Measurements from ENCODE around the gene SYNGR3. TPM values are rescaled to one million over a fixed set of nuclear protein-coding genes. Genes with fewer than 3 reads are reported as not detected.
"Not testable (repeated sequence)": the region's sequence is repeated elsewhere in the genome, so short reads cannot be mapped to it uniquely, and the experiment has no call there.

The SYNGR3 gene, protein sequence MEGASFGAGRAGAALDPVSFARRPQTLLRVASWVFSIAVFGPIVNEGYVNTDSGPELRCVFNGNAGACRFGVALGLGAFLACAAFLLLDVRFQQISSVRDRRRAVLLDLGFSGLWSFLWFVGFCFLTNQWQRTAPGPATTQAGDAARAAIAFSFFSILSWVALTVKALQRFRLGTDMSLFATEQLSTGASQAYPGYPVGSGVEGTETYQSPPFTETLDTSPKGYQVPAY
- total RNA-seq (2014; rRNA removed; shearing (Covaris generic)): 2.4 and 2.5 TPM in 2 replicates
- 1.2 and 2.2 TPM in 2 replicates for polyA plus RNA-seq (2015; cell fraction: cytosol; rRNA removed)
- polyA plus RNA-seq (2015; cell fraction: nucleus; rRNA removed): 1.4 and 1.6 TPM in 2 replicates

DNA sequence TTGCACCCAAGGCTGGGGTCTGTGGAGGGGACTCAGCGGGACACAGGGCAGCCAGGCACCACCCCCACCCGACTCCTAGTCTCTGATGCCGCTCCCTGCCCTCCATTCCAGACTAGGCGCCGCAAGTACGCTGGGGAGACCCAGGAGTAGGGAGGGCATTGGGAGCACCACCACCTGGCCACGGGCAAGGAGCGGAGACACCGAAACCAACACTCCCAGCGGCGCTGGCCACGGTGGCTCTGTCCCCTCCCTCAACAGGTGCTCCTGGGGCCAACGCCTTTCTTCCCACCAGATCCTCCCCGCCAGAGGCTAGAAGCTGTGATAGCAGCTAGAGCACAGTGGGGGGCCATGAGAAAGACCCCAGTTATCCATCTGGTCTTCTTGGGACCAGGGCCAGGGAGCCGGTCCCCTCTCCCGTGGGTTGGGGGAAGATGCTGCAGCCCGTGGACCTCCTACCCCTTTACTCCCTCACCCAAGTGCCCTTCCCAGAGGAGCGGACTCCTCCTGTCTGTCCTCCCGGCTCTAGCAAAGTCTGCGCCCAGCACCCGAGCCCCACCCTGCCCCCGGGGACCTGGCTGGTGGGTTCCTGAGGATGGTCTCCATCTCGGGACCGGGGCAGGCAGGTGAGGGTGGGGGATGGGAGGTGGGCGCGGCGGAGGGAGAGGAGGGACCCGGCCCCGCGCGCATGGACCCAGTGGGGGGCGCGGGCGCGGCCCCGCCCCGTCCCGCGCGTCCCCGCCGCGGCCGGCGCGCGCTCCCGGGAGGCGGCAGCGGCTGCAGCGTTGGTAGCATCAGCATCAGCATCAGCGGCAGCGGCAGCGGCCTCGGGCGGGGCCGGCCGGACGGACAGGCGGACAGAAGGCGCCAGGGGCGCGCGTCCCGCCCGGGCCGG lies at the start of gene SYNGR3:
Gene SYNGR3 (plus strand): TSS at position 762 of the 892 bp plus-strand sequence. CDS start 133 bp downstream, outside the sequence.
- DNase-seq (ENCODE audit: low read depth): no peak

DNA sequence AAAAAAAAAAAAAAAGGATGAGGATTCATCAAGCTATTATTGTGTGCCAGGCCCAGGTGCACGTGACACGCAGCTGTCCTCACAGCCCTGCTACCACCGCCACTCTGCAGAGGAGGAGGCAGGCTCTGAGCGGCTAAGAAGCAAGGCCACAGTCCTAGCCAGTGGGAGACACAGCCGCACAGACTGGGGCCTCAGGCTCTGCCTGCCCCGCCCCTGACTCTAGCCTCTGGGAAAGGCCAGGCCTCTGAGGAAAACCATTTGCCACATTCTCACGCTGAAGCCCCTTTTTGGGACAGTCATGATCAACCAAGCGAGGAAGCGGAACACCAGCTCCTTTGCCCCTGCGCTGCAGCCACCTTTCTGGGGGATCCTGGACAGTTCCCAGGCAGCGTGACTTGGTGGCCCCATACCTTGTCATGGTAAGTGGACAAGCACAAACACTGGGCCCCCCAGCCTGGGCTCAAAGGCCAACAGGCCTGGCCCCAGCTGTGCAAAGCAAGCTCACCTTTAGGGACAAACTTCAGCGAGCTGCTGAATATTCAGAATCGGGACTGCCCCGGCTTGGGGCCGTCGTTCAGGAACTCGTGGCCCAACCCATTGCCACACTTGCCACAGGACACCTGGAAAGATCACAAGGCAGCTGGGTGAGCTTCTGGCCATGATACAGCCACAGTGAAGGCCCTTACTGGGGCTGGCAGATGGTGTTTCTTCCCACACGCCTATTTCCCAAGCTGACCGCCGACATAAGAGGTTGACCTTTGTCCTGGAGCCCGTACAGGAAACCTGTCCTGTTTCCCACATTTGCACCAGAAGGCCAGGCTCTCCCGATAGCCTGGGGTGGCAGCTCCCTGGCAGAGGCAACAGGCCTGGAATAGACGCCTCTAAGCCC lies 49.3 kb upstream of the SYNGR3 start:
- no peak for DNase-seq (ENCODE audit: low read depth)

DNA sequence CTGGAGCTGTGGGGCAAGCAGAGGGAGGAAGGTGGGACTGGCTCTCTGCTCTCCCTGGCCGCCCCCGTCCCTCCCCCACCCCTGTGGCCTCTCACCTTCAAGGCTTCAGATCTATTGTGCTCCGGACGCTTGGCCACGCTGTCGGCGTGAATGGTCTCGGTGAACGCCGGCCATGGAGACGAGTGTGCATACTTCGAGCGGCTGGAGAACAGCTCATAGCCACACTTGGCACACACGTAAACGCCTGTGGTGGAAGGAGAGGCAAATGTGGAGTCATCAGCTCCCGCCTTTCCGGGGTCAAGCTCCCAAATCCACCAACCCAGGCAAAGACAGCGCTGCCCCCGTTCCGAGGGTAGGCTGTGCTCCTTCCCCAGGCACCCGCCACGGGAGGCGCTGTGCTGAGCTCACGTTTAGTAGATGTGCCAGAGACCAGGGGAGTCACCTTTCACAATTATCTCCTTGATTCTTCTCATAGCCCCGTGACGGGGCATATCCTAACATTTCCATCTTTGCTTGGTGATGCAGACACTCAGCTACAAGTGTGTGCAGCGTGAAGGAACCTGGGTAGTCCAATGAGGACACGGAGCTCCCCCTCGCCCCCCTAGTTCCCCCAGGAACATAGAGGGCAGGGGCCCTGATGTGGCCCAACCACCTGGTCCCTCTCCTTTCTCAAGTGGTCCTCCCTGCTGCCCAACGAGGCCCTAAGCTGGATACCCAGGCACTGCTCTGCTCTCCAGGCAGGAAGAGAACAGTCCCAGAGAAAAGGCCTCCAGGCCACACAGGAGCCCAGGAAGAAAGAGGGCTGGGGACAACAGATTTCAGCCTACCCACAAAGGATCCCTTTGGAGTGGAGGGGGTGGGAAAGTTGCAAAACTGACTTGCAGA lies 48.4 kb upstream of the SYNGR3 start:
- DNase-seq (ENCODE audit: low read depth): peak; percentile 83

DNA sequence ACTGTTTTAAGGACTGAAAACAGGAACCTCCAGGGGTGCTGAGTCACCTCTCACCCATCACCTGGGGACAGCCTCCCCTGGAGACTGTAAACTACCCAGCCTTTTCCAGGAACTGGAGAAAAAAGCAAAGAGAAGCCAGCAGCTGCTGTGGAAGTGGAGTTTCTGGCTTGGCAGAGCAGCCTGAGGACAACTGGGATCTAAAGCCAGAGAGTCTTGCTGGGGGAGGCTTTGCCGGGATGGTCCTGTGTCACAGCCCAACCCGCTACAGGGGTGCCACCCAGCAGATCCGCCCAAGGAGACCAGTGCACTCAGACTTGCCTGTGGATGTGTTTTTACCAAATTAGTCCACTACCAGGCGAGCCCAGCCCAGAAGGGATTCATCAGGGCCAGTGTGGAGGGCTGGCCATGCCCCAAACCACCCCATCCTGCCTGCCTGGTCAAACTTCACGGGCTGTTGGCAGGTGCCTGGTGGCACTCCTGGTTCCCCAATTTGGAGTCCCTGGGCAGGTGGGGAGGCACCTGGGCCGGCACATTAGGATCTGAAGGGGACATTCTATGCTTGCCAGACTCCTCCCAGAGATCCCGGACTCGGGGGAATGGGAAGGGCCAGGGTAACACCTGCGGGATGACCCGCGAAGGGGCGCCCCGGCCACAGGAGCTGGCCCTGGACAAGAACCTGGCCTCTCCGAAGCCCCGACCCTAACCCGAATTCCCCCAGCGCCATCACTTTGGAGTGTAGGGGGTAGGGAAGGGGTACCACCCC lies 47.5 kb upstream of the SYNGR3 start:
- peak; percentile 36 for DNase-seq (ENCODE audit: low read depth)

DNA sequence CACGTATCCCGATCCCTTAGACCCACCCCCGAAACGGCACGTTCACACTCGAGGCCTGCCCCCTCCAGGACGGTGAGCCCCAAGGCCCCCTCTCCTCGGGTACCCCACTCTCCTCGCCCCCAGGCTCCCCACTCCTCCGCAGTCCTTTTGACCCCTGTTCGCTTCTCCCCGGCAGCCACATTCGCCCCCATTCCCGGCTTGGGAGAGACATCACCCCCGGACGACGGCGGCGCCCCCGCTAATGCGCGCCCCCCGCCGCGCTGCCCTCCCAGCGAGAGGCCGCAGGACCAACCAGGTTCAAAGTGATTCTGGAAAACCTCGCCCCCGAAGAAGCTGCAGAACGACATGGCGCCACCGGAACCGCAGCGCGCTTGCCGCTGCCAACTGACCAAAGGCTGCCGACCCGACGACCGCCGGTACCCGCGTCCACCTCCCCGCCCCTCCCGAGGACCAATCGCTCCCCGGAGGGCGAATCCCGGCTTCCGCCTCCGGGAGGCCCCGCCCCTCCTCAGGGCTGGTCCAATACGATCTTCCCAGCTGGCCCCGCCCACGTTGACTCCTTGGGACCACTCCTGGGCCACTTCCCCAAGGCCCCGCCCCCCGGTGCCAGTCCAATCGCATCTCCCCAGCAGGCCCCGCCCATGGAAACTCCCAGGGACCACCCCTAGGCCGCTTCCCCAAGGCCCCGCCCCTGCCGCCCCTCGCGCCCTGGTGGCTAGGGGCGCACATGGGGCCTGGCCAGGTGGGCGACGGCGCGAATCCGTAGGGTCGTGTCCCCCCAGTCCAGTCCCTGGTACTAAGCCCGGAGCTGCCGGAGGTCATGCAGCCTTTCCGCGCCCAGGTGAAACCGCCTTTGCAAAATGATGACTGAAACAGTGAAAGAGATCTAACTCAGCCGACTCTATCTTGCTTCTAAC lies 46.7 kb upstream of the SYNGR3 start, which contains the start of gene MSRB1:
Gene MSRB1 (minus strand): TSS at position 390 of the 917 bp plus-strand sequence. CDS start 43 bp downstream, at position 347.
- peak; percentile 93 for DNase-seq (ENCODE audit: low read depth)

DNA sequence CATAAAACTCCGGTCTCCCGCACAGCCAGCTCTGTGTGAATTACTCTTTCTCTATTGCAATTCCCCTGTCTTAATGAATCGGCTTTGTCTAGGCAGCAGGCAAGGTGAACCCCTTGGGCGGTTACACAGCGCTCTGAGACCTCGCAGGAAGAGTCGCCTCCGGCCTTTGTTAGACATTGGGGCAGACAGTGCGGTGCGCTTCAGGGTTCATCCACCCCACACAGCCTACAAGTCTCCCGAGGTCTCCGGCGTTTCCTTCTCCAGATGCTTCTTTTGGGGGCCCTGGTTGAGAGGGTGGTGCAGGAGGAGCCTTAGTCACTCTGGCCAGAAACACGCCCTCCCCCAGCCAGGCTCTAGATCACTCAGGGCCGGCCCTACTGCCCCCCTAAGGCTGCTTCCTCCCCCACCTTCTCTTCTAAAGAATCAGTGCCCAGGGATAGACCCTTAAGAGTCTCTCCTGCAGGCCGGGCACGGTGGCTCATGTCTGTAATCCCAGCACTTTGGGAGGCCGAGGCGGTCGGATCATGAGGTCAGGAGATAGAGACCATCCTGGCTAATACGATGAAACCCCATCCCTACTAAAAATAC lies 45.1 kb upstream of the SYNGR3 start:
- DNase-seq (ENCODE audit: low read depth): no peak

DNA sequence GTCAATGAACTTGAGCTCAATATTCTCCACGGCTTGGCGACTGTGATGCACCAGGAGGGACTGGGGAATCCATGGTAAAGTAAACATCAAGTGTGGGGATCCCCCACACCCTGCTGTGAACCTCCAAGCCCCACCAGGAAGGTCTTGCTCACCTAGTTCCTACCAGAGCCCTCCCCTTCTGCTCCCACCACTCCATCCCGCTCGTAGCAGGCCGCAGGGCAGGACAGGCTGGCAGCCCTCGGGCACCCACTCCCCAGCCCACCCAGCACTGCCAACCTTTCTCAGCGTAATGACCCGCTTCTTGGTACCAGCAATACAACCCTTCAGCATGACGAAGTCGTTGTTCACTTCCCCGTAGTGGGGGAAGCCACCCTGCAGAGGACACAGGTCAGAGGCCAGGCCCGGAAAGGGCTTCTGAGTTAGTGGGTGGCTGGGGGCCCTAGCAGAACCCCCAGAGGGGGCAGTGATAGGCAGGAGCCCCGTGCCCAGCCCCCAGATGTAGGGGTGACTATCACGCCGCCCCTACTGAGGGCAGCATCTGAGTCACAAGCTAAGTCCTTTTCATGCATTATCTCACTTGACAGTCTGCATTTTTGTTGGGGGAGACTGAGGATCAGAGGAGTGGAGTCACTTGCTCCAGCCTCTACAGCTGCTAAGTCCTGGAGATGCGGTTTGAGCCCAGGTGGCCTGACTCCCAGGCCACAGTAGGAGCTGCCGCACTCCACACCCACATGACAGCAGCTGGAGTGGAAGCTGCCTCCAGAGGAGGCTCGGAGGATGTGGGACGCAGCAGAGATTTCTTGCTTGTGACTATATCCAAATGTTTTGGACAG lies 44.0 kb upstream of the SYNGR3 start:
- no peak for DNase-seq (ENCODE audit: low read depth)

DNA sequence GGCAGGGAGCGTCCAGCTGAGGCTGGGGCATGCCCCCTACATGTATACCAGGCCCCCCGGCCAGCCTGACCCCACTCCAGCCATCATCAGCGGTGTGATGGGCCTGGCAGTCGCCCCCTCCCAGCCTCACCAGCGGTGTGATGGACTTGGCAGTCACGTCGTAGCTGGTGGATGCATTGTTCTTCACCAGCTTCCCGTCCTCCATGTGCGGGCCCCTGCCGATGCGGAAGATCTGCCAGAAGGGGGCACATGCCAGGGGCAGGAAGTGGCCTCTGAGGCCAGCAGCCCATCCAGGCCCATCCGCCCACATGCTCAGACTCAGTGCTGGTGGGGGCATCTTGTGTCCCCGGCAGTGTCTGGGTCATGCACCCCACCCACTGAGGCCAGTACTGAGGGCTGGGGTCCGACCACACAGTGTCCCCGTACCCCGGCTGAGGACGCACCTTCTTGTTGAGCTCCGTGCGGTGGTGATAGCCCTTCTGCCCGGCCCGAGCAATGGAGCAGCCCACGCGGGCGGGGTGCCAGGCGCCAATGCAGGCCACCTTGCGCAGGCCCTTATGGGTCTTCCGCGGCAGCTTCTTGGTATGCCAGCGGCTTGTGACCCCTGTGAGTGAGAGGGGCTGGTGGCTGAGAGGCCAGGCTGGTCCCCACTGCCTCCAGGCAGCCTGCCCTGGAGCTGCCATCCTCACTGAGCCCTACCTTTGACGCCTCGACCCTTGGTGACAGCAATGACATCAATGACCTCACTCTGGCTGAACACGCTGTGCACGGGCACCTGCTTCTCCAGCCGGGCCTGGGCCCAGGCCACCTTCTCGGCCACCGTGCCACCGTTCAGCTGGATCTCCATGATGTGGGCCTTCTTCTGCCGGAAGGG lies 43.0 kb upstream of the SYNGR3 start:
- no peak for DNase-seq (ENCODE audit: low read depth)

DNA sequence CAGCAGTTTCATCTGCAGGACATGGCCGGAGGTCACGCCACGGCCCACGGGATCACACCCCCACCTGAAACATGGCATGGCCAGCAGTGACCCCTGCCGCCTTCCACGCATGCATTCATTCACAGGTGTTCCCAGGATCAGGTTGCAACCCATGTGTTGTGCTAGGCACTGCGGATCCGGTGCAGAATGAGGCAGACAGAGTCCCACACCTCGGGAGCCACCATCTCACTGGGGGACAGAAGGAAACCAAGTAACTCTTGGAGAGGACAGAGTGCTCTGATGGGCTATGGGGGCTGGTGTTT lies 42.5 kb upstream of the SYNGR3 start:
- no peak for DNase-seq (ENCODE audit: low read depth)

DNA sequence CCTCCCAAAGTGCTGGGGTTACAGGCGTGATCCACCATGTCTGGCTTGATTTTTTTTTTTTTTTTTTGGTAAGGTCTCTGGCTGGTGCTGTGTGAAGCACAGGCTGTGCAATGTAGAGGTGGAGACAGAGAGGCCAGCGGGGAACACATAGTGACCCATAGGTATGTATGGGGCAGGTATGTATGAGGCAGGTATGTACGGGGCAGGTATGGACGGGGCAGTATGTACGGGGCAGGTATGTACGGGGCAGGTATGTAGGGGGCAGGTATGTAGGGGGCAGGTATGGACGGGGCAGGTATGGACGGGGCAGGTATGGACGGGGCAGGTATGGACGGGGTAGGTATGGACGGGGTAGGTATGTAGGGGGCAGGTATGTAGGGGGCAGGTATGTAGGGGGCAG lies 40.3 kb upstream of the SYNGR3 start:
- DNase-seq (ENCODE audit: low read depth): no peak

DNA sequence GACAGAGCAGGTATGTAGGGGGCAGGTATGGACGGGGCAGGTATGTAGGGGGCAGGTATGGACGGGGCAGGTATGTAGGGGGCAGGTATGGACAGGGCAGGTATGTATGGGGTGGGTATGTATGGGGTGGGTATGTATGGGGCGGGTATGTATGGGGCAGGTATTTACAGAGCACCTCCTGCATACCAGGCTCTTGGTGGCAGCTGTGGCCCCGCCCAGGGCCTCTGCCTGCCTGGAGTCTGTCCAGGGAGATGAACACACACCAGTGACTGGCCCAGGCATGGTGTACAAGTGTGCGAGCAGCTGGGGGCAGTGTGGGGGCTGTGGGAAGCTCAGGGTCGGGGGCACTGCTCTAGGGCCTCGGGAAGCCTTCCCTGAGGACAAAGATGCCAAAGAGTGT lies 39.7 kb upstream of the SYNGR3 start:
- DNase-seq (ENCODE audit: low read depth): no peak

DNA sequence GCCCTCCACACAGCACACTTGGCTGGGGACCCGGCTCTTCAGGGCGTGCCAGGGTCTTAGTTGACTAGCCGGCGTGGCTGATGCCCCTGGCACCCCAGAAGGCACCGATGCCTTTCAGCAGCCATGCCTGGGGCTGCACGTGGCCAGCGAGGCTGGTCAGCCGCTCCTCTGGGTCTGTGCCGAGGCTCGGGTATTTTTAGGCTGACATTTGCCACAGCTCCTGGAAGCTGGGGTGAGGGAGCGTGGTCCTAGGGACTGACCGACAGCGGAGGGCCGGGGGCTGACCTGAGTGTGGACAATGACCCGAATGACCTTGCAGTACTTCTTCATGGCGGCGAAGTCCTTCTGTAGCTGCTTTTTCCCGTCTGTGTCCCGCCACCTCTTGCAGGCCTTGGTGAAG lies 39.2 kb upstream of the SYNGR3 start:
- DNase-seq (ENCODE audit: low read depth): no peak

DNA sequence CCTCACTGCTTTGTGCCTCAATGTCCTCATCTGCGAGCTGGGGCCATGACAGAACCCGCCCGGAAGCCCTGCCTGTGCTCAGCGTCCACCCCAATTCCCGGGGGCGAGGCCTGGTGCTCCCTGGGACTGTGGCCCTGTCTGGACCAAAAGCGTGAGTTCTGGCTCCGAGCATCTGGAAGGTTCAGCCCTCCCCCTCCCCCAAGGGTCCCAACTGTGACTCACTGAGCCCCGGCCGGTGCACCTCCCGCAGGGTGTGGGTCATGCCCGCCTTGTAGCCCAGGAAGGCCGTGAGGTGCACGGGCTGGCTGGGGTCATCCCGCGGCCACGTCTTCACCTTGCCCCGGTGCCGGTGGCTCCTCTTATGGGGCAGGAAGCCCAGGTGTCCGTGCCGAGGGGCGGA lies 36.0 kb upstream of the SYNGR3 start:
- DNase-seq (ENCODE audit: low read depth): no peak

DNA sequence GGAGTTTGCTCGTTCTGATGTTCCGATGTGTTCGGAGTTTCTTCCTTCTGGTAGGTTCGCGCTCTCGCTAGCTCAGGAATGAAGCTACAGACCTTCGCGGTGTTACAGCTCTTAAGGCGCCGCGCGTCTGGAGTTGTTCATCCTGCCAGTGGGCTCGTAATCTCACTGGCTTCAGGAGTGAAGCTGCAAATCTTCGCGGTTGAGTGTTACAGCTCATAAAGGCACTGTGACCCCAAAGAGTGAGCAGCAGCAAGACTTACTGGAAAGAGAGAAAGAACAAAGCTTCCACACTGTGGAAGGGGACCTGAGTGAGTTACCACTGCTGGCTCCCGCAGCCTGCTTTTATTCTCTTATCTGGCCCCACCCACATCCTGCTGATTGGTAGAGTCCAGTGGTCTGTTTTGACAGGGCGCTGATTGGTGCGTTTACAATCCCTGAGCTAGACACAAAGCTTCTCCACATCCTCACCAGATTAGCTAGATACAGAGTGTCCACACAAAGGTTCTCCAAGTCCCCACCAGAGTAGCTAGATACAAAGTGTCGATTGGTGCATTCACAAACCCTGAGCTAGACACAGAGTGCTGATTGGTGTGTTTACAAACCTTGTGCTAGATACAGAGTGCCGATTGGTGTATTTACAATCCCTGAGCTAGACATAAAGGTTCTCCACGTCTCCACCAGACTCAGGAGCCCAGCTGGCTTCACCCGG lies 32.2 kb upstream of the SYNGR3 start:
- not testable (repeated sequence) for DNase-seq (ENCODE audit: low read depth)

DNA sequence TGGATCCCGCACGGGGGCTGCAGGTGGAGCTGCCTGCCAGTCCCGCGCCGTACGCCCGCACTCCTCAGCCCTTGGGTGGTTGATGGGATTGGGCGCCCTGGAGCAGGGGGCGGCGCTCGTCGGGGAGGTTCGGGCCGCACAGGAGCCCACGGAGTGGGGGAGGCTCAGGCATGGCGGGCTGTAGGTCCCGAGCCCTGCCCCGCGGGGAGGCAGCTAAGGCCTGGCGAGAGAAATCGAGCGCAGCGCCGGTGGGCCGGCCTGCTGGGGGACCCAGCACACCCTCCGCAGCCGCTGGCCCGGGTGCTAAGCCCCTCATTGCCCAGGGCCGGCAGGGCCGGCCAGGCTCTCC lies 31.7 kb upstream of the SYNGR3 start:
- not testable (repeated sequence) for DNase-seq (ENCODE audit: low read depth)

All from HT1080 (cell line).